Natural killer cell treated with Interleukin-12 subunit alpha and Interleukin-12 subunit beta and Interleukin-15 and Interleukin-18, amount 100 ng/mL, for 72 hours (primary cell): Measurements from ENCODE around the gene CSF1. TPM values are rescaled to one million over a fixed set of nuclear protein-coding genes. Genes with fewer than 3 reads are reported as not detected.

Experiments used
- ATAC-seq, 2 donors: fragments of 150-1000 bp; cut with Tn5 transposase in 1 of 2; sonication (Bioruptor Pico), chemical (Tn5 transposase) in 1 of 2; 2 replicates each; pipeline ENCODE4 v1.10.0; 2021
- DNase-seq: peaks from one replicate; pipeline ENCODE4 v3.0.0; 2022; ENCODE audit warnings: low spot score
- H3K27ac Mint-ChIP-seq, 2 donors: 1 replicate in 1 of 2; 2 replicates in 1 of 2; pipeline ENCODE4 v1.8.0; 2022; ENCODE audit warnings: mixed read lengths in 2 of 2, mild to moderate bottlenecking in 1 of 2, moderate library complexity in 1 of 2
- H3K27me3 Mint-ChIP-seq, 2 donors: 1 replicate in 1 of 2; 2 replicates in 1 of 2; pipeline ENCODE4 v1.8.0; 2022; ENCODE audit warnings: mixed read lengths in 2 of 2
- H3K36me3 Mint-ChIP-seq: one replicate; pipeline ENCODE4 v1.8.0; 2022; ENCODE audit warnings: mixed read lengths
- H3K4me1 Mint-ChIP-seq, 2 donors: 1 replicate in 1 of 2; 2 replicates in 1 of 2; pipeline ENCODE4 v1.8.0; 2022; ENCODE audit warnings: low read depth in 2 of 2, mixed read lengths in 2 of 2, mild to moderate bottlenecking in 1 of 2
- H3K4me3 Mint-ChIP-seq: one replicate; pipeline ENCODE4 v1.8.0; 2022; ENCODE audit warnings: mixed read lengths
- H3K9me3 Mint-ChIP-seq: 2 replicates; pipeline ENCODE4 v1.8.0; 2022; ENCODE audit warnings: mixed read lengths
- total RNA-seq, 2 donors: library from RNA; stranded (reverse); gene quantifications; one replicate each; pipeline ENCODE4 v1.2.3, GENCODE V29; 2022

Gene CSF1
- total RNA-seq, 2 donors from 2014 or later: 5.6 to 24.1 TPM

DNA sequence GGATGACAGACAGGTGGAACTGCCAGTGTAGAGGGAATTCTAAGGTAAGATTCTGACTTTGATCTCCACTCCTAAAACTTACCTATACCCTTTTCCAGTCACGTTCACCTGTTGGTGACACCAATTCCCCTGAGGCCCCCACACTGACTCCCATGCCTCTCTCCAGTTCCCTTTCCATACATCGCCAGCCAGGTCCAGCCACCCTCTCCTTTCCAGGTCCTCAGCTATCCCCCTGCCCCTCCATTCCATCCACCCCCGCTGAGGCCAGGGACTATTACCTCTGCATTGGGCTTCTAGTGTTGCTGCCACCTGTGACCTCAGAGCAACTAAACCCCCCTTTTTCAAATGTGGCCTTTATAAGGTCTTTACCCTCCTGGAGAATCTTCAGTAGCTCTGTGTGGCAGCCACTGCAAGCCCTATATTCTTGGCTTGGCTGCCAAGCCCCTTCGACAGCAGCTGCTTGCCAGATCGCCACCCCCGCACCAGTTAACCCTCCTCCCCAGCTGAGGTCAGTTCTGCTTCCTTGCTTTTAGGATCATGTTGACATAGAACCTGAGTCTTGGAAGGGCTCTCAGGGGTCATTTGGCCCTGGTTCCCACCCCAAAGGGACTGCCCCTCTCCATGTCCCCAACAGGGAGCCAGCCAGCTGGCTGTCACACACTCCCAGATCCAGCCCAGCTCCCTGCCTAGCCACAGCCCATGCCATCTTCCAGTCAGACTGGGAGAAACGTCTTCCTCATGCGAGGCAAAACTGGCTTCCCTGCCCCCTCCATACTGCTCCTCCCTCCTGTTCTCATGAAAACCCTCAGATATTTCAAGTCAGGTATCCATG is 14.7 kb downstream of the CSF1 start:
- no peak for ATAC-seq
- no peaks in the 10 kb centered on the region for H3K4me1 Mint-ChIP-seq
- H3K4me3 Mint-ChIP-seq: no peak overlapping the region
- H3K27ac Mint-ChIP-seq: no peak overlapping the region
- no peaks in the 10 kb centered on the region for H3K9me3 Mint-ChIP-seq
- peaks cover 5% of the 10 kb centered on the region for H3K36me3 Mint-ChIP-seq
- DNase-seq: no peak
- peaks cover 0 to 4% of the 10 kb centered on the region in 2 donors for H3K27me3 Mint-ChIP-seq

DNA sequence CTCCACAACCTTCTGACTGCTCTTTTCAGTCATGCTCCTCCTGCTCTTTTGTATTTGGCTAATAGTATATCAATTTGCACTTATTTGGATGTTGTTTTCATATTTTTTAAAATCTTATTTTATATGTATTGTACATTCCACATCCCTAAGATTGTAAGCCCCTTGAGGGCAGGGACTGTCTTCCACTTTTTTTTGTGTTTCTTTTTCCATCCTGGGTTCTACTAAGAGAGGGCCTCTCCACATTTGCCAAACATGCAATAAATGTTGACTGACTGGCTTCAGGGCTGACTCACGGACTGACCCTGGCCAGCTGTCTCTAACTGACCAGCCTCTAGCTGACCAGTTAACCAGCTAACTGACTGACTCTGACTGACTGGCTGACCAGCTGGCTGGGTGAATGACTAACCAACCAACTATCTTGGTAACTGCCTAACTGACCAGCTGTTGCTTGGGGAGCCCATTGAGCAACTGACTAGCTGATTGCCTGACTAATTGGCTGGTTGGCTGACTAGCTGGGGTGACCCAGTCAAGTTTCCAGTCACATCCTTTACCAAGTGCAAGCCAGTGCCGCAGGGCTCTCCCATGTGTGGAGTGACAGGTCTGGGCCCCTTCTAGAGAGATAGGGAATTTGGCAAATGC is 16.1 kb downstream of the CSF1 start:
- DNase-seq: no peak
- no peak for ATAC-seq
- H3K27me3 Mint-ChIP-seq: peaks cover 0 to 4% of the 10 kb centered on the region in 2 donors
- peaks cover 5% of the 10 kb centered on the region for H3K36me3 Mint-ChIP-seq
- H3K4me3 Mint-ChIP-seq: no peak overlapping the region
- no peaks in the 10 kb centered on the region for H3K9me3 Mint-ChIP-seq
- H3K4me1 Mint-ChIP-seq: no peaks in the 10 kb centered on the region
- no peak overlapping the region for H3K27ac Mint-ChIP-seq

- Mint-ChIP-seq H3K27ac (no peak overlapping the region), H3K9me3 (no peaks in the 10 kb centered on the region), H3K27me3 (peaks cover 0 to 4% of the 10 kb centered on the region in 2 donors), H3K4me3 (no peak overlapping the region), H3K4me1 (no peaks in the 10 kb centered on the region), H3K36me3 (peaks cover 5% of the 10 kb centered on the region)
- ATAC-seq: no peak
- no peak for DNase-seq
These were observed 16.7 kb downstream of the CSF1 start for GRCh38 chr1:109927356-109927755.

DNA sequence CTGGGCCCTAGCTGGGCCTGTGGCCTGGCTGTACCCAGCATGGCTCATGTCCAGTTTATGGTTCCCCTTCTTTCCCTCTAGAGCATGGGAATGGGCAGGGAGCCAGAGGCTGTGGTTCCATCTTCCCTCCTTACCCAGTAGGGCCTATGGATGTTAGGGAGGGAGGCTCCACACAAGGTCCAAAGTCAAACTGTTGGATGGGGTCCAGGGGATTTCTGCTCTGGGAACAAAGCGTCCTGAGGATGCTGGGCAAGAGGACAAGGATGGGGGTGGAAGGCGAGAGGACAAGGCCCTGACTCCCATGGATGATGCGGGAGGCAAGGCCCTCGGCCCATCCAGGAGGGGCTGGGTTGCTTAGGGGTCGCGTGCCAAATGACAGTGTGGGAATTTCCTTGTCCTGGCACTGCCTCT is 17.3 kb downstream of the CSF1 start:
- ATAC-seq (no peak), DNase-seq (no peak)
- H3K27ac Mint-ChIP-seq: no peak overlapping the region
- H3K4me3 Mint-ChIP-seq: no peak overlapping the region
- no peaks in the 10 kb centered on the region for H3K9me3 Mint-ChIP-seq
- peaks cover 0 to 4% of the 10 kb centered on the region in 2 donors for H3K27me3 Mint-ChIP-seq
- H3K4me1 Mint-ChIP-seq: no peaks in the 10 kb centered on the region
- peaks cover 5% of the 10 kb centered on the region for H3K36me3 Mint-ChIP-seq

DNA sequence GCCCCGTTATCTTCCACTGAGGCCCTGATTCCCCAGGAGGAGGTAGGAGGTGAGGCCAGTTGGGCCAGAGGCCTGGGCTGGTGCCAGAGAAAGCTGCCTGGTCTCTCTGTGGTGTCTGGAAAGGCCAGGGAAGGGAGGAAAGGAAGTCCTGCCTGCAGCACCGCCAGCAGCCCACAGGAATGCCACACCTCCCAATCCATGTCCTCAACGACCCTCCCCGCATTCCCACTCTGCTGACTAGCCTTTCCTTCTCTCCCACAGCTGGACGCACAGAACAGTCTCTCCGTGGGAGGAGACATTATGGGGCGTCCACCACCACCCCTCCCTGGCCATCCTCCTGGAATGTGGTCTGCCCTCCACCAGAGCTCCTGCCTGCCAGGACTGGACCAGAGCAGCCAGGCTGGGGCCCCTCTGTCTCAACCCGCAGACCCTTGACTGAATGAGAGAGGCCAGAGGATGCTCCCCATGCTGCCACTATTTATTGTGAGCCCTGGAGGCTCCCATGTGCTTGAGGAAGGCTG is 18.0 kb downstream of the CSF1 start:
- no peak for ATAC-seq
- H3K36me3 Mint-ChIP-seq: peaks cover 5% of the 10 kb centered on the region
- peaks cover 0 to 4% of the 10 kb centered on the region in 2 donors for H3K27me3 Mint-ChIP-seq

DNA sequence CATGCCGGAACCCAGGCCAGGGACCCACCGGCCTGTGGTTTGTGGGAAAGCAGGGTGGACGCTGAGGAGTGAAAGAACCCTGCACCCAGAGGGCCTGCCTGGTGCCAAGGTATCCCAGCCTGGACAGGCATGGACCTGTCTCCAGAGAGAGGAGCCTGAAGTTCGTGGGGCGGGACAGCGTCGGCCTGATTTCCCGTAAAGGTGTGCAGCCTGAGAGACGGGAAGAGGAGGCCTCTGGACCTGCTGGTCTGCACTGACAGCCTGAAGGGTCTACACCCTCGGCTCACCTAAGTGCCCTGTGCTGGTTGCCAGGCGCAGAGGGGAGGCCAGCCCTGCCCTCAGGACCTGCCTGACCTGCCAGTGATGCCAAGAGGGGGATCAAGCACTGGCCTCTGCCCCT is 18.5 kb downstream of the CSF1 start:
- ATAC-seq (no peak), DNase-seq (no peak)
- Mint-ChIP-seq H3K9me3 (no peaks in the 10 kb centered on the region), H3K4me1 (peaks cover 6 to 11% of the 10 kb centered on the region in 2 donors), H3K27ac (no peak overlapping the region), H3K27me3 (peaks cover 0 to 6% of the 10 kb centered on the region in 2 donors), H3K4me3 (no peak overlapping the region), H3K36me3 (peaks cover 5% of the 10 kb centered on the region)

More for the DNA sequence above, 18.0 kb downstream of the CSF1 start:
- Mint-ChIP-seq H3K4me1 (peaks cover 1 to 6% of the 10 kb centered on the region in 2 donors), H3K9me3 (no peaks in the 10 kb centered on the region), H3K27ac (no peak overlapping the region), H3K4me3 (no peak overlapping the region)
- DNase-seq: no peak

DNA sequence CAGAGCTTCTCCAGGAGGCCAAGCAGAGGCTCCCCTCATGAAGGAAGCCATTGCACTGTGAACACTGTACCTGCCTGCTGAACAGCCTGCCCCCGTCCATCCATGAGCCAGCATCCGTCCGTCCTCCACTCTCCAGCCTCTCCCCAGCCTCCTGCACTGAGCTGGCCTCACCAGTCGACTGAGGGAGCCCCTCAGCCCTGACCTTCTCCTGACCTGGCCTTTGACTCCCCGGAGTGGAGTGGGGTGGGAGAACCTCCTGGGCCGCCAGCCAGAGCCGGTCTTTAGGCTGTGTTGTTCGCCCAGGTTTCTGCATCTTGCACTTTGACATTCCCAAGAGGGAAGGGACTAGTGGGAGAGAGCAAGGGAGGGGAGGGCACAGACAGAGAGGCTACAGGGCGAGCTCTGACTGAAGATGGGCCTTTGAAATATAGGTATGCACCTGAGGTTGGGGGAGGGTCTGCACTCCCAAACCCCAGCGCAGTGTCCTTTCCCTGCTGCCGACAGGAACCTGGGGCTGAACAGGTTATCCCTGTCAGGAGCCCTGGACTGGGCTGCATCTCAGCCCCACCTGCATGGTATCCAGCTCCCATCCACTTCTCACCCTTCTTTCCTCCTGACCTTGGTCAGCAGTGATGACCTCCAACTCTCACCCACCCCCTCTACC is 19.1 kb downstream of the CSF1 start:
- no peak overlapping the region for H3K27ac Mint-ChIP-seq
- H3K9me3 Mint-ChIP-seq: no peaks in the 10 kb centered on the region
- H3K36me3 Mint-ChIP-seq: peaks cover 5% of the 10 kb centered on the region
- peaks cover 0 to 6% of the 10 kb centered on the region in 2 donors for H3K27me3 Mint-ChIP-seq
- peaks cover 11 to 12% of the 10 kb centered on the region in 2 donors for H3K4me1 Mint-ChIP-seq
- H3K4me3 Mint-ChIP-seq: no peak overlapping the region
- DNase-seq (no peak), ATAC-seq (no peak)

DNA sequence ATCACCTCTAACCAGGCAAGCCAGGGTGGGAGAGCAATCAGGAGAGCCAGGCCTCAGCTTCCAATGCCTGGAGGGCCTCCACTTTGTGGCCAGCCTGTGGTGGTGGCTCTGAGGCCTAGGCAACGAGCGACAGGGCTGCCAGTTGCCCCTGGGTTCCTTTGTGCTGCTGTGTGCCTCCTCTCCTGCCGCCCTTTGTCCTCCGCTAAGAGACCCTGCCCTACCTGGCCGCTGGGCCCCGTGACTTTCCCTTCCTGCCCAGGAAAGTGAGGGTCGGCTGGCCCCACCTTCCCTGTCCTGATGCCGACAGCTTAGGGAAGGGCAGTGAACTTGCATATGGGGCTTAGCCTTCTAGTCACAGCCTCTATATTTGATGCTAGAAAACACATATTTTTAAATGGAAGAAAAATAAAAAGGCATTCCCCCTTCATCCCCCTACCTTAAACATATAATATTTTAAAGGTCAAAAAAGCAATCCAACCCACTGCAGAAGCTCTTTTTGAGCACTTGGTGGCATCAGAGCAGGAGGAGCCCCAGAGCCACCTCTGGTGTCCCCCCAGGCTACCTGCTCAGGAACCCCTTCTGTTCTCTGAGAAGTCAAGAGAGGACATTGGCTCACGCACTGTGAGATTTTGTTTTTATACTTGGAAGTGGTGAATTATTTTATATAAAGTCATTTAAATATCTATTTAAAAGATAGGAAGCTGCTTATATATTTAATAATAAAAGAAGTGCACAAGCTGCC is 19.8 kb downstream of the CSF1 start:
- H3K27ac Mint-ChIP-seq: no peak overlapping the region
- no peak for DNase-seq
- peaks cover 5% of the 10 kb centered on the region for H3K36me3 Mint-ChIP-seq
- H3K9me3 Mint-ChIP-seq: no peaks in the 10 kb centered on the region
- ATAC-seq: no peak
- peaks cover 0 to 8% of the 10 kb centered on the region in 2 donors for H3K27me3 Mint-ChIP-seq
- no peak overlapping the region for H3K4me3 Mint-ChIP-seq
- peaks cover 11 to 12% of the 10 kb centered on the region in 2 donors for H3K4me1 Mint-ChIP-seq

GRCh38 chr1:109931189-109931731 is 20.6 kb downstream of the CSF1 start:
- Mint-ChIP-seq H3K4me3 (no peak overlapping the region), H3K4me1 (peaks cover 11 to 15% of the 10 kb centered on the region in 2 donors), H3K27me3 (peaks cover 0 to 11% of the 10 kb centered on the region in 2 donors), H3K36me3 (peaks cover 5% of the 10 kb centered on the region), H3K27ac (no peak overlapping the region), H3K9me3 (no peaks in the 10 kb centered on the region)
- DNase-seq (no peak), ATAC-seq (no peak)

DNA sequence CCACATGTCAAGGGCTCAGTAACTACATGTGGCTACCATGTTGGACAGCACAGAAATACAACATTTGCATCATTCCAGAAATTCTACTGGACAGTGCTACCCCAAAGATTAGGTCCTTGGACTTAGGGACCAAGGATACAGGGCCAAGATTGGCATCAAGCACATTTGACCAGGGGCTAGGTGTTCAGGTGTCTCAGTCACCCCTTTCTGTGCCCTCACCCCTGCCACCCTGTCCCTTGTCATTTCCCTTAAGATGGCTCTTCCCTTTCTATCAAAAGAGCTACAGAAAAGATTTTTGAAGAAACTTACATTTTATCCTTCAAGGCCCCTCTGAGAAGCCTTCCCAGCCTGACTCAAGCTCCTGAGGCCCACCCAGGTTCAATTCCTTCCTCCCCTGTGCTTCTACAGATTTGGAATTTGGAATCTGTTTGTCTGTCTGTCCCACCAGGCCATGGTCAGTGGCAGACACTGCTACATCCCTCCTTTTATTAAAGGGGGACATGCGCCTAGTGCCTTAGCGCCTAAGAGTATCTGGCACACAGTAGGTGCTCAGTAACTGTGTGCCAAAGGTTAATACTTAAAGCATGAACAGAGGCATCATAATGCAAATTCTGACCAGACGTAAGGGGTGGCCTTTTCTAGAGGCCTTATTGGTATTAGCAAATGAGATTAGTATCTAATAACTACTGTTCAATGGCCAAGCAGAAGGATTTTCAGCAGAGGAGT is 21.4 kb downstream of the CSF1 start:
- H3K27ac Mint-ChIP-seq: no peak overlapping the region

GRCh38 chr1:109932679-109933078 is 22.0 kb downstream of the CSF1 start:
- H3K9me3 Mint-ChIP-seq: peaks cover 4% of the 10 kb centered on the region
- H3K4me3 Mint-ChIP-seq: no peak overlapping the region
- DNase-seq (no peak), ATAC-seq (no peak)
- H3K27ac Mint-ChIP-seq: no peak overlapping the region
- peaks cover 8 to 14% of the 10 kb centered on the region in 2 donors for H3K27me3 Mint-ChIP-seq
- H3K4me1 Mint-ChIP-seq: peaks cover 11 to 15% of the 10 kb centered on the region in 2 donors
- peaks cover 12% of the 10 kb centered on the region for H3K36me3 Mint-ChIP-seq

More for the DNA sequence above, 21.4 kb downstream of the CSF1 start:
- Mint-ChIP-seq H3K36me3 (peaks cover 8% of the 10 kb centered on the region), H3K4me1 (peaks cover 11 to 15% of the 10 kb centered on the region in 2 donors), H3K27me3 (peaks cover 8 to 14% of the 10 kb centered on the region in 2 donors), H3K4me3 (no peak overlapping the region), H3K9me3 (peaks cover 4% of the 10 kb centered on the region)
- ATAC-seq (no peak), DNase-seq (no peak)

DNA sequence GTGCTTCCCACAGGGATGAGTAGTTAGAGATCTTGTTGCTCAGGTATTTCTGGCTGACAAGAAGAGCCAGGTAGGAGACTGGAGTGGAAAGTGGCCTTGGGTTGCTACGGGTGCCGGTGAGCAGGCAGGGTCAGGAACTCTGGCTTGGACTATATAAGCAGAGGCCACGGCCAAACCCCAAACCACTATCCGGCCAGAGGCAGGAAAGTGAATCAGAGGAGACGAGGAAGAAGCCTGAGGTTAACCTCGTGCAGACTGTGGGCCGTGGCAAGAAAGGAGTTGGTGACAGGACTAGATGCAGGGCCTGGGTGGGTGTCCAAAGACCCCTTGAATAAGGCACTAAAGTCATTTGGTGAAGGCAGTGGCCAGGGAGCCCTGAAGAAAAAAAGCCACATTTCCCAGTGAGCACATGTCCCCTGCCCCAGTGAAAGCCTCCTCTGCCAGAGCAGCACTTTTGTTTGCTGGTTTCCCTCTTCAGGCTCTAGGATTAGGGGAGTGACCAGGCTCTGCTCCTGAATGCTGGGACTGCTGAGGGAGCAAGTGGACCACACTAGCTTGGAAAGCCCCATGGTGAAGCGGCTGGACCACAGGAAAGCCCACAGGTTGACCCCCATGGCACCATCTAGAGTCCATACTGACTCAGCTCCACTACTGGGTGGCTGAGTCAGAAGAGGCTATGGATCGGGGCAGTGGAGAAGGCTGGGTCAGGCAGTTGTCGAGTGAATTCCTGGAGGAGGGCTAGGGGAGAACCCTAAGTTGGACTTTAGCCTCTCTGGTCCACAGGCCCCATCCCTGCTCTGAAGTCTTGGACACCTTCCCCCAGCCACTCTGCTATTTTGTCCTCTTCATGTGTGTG is 23.4 kb downstream of the CSF1 start:
- H3K27me3 Mint-ChIP-seq: peaks cover 8 to 14% of the 10 kb centered on the region in 2 donors
- H3K27ac Mint-ChIP-seq: peak overlapping the region in 1 of 2 donors; percentile 57
- ATAC-seq (peak; percentile 80 to 82), DNase-seq (no peak)
- H3K36me3 Mint-ChIP-seq: peaks cover 14% of the 10 kb centered on the region
- peak overlapping the region; percentile 26 for H3K4me3 Mint-ChIP-seq
- peaks cover 11 to 15% of the 10 kb centered on the region in 2 donors for H3K4me1 Mint-ChIP-seq
- H3K9me3 Mint-ChIP-seq: peaks cover 4% of the 10 kb centered on the region
